K562 (cell line): ENCODE measurements around the gene DGKE. TPM values are rescaled to one million over a fixed set of nuclear protein-coding genes. Genes with fewer than 3 reads are reported as not detected.

Source experiments
- ATAC-seq: fragments of 200-7000 bp; cut with Tn5 transposase; 3 replicates; pipeline ENCODE4 v1.9.1; 2020; ENCODE audit warnings: moderate library complexity
- BruUV-seq: library from RNA; stranded (reverse); fragments of 400-500 nt; replicated peaks from 2 replicates; lab custom pipeline; 2021; lab: Mats Ljungman, UMichigan
- CTCF ChIA-PET: fragments of 300-600 bp; formaldehyde crosslinking; extraction: SDS; loops from one replicate; lab custom pipeline; 2021; ENCODE audit warnings: low intra/inter-chr PET ratio; lab: Yijun Ruan, JAX
- POLR2A ChIA-PET: fragments of 300-600, 350-650 bp; sonication (Branson Sonifier 250); formaldehyde crosslinking; extraction: SDS; loops from one replicate; lab custom pipeline; 2021; ENCODE audit warnings: antibody characterized with exemption, inconsistent platforms; lab: Yijun Ruan, JAX
- DNase-seq, 4 experiments: peaks; one replicate each; pipeline versions ENCODE4 v3.0.0 to v3.0.0-alpha.2; 2011 to 2018; ENCODE audit warnings: low spot score in 3 of 4, mixed read lengths in 3 of 4; ENCODE audit errors: extremely low read depth in 1 of 4
- FAIRE-seq: peaks from 2 replicates; lab custom pipeline; 2011; peaks lifted over from hg19 to GRCh38; lab: Jason Lieb, UNC
- H2AFZ ChIP-seq: 2 replicates; pipeline ENCODE4 v1.6.0; 2011; ENCODE audit warnings: low read depth, low read length, control low read depth, inconsistent platforms
- H3K27ac ChIP-seq: fragments of 200-600 bp; 3 replicates; pipeline ENCODE4 v1.8.0; 2011; ENCODE audit warnings: low read depth, mild to moderate bottlenecking, control low read depth, inconsistent platforms, low read length, moderate library complexity, mixed read lengths; ENCODE audit errors: extremely low read depth
- H3K27me3 ChIP-seq, 2 experiments: fragments of 300-600 bp in 1 of 2; 2 replicates in 1 of 2; 3 replicates in 1 of 2; pipeline versions ENCODE4 v1.6.0 to v1.8.0; 2011; ENCODE audit warnings: inconsistent platforms in 2 of 2, low read length in 2 of 2, mild to moderate bottlenecking in 1 of 2, mixed read lengths in 1 of 2, moderate library complexity in 1 of 2; ENCODE audit not compliant: control insufficient read depth in 2 of 2, insufficient read depth in 2 of 2
- H3K36me3 ChIP-seq: fragments of 300-600 bp; 3 replicates; pipeline ENCODE4 v1.8.0; 2011; ENCODE audit warnings: mild to moderate bottlenecking, low read length, inconsistent platforms; ENCODE audit not compliant: control insufficient read depth, insufficient read depth
- H3K4me1 ChIP-seq, 2 experiments: fragments of 200-600 bp in 1 of 2; replicated peaks in 1 of 2; 2 replicates in 1 of 2; 3 replicates in 1 of 2; pipeline versions ENCODE4 v1.5.1 to v1.8.0; 2011; ENCODE audit warnings: inconsistent platforms in 2 of 2, low read length in 2 of 2, mild to moderate bottlenecking in 1 of 2, mixed read lengths in 1 of 2, moderate library complexity in 1 of 2; ENCODE audit not compliant: control insufficient read depth in 2 of 2, insufficient read depth in 2 of 2
- H3K4me2 ChIP-seq: 2 replicates; pipeline ENCODE4 v1.6.1; 2011; ENCODE audit warnings: low read length, control low read depth, inconsistent platforms, mixed read lengths; ENCODE audit not compliant: insufficient read depth
- H3K4me3 ChIP-seq: fragments of 200-600 bp; sonication (generic), shearing (Covaris generic); 2 replicates; pipeline ENCODE4 v1.5.1; 2016; ENCODE audit warnings: control low read depth, inconsistent platforms
- H3K79me2 ChIP-seq: fragments of 200-600 bp; 3 replicates; pipeline ENCODE4 v1.8.0; 2011; ENCODE audit warnings: low read length, inconsistent platforms; ENCODE audit not compliant: control insufficient read depth, insufficient read depth
- H3K9ac ChIP-seq, 2 experiments: 2 replicates each; pipeline versions ENCODE4 v1.6.0 to v1.6.1; 2011; ENCODE audit warnings: low read depth in 2 of 2, low read length in 2 of 2, control low read depth in 1 of 2, inconsistent platforms in 1 of 2, mild to moderate bottlenecking in 1 of 2, mixed read lengths in 1 of 2; ENCODE audit not compliant: insufficient read depth in 1 of 2
- H3K9me1 ChIP-seq: one replicate; pipeline ENCODE4 v1.6.0; 2011; ENCODE audit warnings: inconsistent platforms, mild to moderate bottlenecking, low read length, moderate library complexity; ENCODE audit not compliant: control insufficient read depth, insufficient read depth
- H3K9me3 ChIP-seq: replicated peaks from 2 replicates; pipeline ENCODE4 v1.5.1; 2011; ENCODE audit warnings: low read depth, low read length, inconsistent platforms; ENCODE audit not compliant: control insufficient read depth, insufficient read depth
- H4K20me1 ChIP-seq: replicated peaks from 2 replicates; pipeline ENCODE4 v1.6.1; 2011; ENCODE audit warnings: low read length, inconsistent platforms, mixed read lengths; ENCODE audit not compliant: control insufficient read depth, insufficient read depth
- COPS2 ChIP-seq: fragments of 450-650 bp; conservative IDR thresholded peaks from 2 replicates; pipeline ENCODE4 v1.6.1; 2016; ENCODE audit warnings: mild to moderate bottlenecking, moderate library complexity
- PHF21A ChIP-seq: fragments of 450-650 bp; IDR thresholded peaks from 2 replicates; pipeline ENCODE4 v1.6.1; 2017; ENCODE audit warnings: low read depth, borderline replicate concordance
- ZNF134 ChIP-seq: fragments of 250-450 bp; sonication (Bioruptor Pico); conservative IDR thresholded peaks from 2 replicates; pipeline ENCODE4 v1.4.0; 2020
- WGBS: fragments of 100-300 bp; shearing (Covaris generic); methylation state at CpG from one replicate; pipeline ENCODE4 v1.1.6; 2016; ENCODE audit warnings: low coverage, mixed read lengths; ENCODE audit not compliant: insufficient coverage; ENCODE audit errors: missing lambda C conversion rate; 5-methylcytosine and 5-hydroxymethylcytosine counted together
- in situ Hi-C: fragments of 300-500 bp; cut with MboI; formaldehyde crosslinking; loops from 4 replicates; pipeline ENCODE4 v1.15.0; 2018; ENCODE audit warnings: inconsistent platforms, mixed read lengths
- intact Hi-C: fragments of 100-400 bp; cut with micrococcal nuclease; formaldehyde crosslinking; loops from 2 replicates; pipeline ENCODE4 v1.14.2; 2022
- polyA plus RNA-seq, 8 experiments: library from polyadenylated mRNA; depleted of rRNA in 4 of 8; stranded (reverse) in 5 of 8; unstranded in 3 of 8; fragments of >200 nt; fragmentation: Nextera tagmentation in 2 of 8; fragmentation: Illumina TruSeq in 1 of 8; extraction: Ambion mirVana in 2 of 8; extraction: Trizol in 1 of 8; gene quantifications; 2 replicates each; pipeline versions ENCODE4 v1.2.1 to v1.2.3, GENCODE V29; 2011 to 2014; ENCODE audit warnings: inconsistent platforms in 1 of 8, missing spikeins in 1 of 8
- total RNA-seq, 7 experiments: library from RNA; depleted of rRNA in 6 of 7; stranded (reverse); fragments of >200 nt in 6 of 7; fragmentation: Illumina TruSeq in 2 of 7; extraction: Trizol in 2 of 7; gene quantifications; 2 replicates each; pipeline versions ENCODE4 v1.2.1 to v1.2.3, GENCODE V29; 2011 to 2021; ENCODE audit warnings: low replicate concordance in 1 of 7
- TF ChIP-seq, protein P1 (sequence below), 2 experiments: fragments of 200-800 bp in 1 of 2; sonication (Bioruptor generic) in 1 of 2; sonication (generic) in 1 of 2; formaldehyde crosslinking in 1 of 2; IDR thresholded peaks in 1 of 2; conservative IDR thresholded peaks in 1 of 2; 2 replicates each; pipeline versions ENCODE4 v1.5.0 to v1.6.1; 2016 to 2020; ENCODE audit warnings: missing compliant biosample characterization in 1 of 2, missing genetic modification characterization in 1 of 2, missing genetic modification reagents in 1 of 2

Gene DGKE
- total and polyA plus RNA-seq, 9 of the 15 experiments (the other 6 are each of a cell fraction or from before 2014, with no cell fraction given): 1.3 to 9.9 (median 5.9) TPM

DNA sequence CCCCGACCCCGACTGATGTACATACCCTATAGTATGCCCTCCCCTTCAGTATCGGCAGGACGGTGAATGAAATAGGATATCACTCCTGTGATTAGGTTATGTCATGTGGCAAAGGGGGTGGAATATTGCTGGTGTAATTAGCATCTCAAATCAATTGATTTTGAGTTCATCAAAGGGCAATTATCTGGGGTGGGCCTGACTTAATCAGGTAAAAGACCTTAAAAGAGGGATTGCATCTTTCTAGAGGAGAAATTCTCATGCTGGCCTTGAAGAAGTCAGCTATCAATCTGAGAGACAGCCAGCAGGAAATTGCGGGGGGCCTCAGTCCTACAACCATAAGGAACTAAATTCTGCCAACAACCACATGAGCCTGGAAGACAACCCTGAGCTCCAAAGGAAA, 69.6 kb downstream of the DGKE start:
- BruUV-seq: no TSS peak
- H3K4me2 ChIP-seq: no peak overlapping the region
- no peak overlapping the region for H2AFZ ChIP-seq
- no peak for FAIRE-seq
- no peak overlapping the region for H3K27ac ChIP-seq
- ChIA-PET CTCF (no interaction called here), POLR2A (interaction anchor here (1.2 to 1.6 kb wide), 2 partner anchors 10 kb away, joined by 3 to 8 read pairs (median 7); partner anchors contain the start of gene TRIM25)
- H3K9ac ChIP-seq: no peak overlapping the region
- TF ChIP-seq, protein P1, sequence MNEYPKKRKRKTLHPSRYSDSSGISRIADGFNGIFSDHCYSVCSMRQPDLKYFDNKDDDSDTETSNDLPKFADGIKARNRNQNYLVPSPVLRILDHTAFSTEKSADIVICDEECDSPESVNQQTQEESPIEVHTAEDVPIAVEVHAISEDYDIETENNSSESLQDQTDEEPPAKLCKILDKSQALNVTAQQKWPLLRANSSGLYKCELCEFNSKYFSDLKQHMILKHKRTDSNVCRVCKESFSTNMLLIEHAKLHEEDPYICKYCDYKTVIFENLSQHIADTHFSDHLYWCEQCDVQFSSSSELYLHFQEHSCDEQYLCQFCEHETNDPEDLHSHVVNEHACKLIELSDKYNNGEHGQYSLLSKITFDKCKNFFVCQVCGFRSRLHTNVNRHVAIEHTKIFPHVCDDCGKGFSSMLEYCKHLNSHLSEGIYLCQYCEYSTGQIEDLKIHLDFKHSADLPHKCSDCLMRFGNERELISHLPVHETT (CRISPR knock-in tag; conservative IDR thresholded peaks at IDR 0.05 in 1 of 2, IDR thresholded peaks at IDR 0.05 in 1 of 2): no peak
- TF ChIP-seq ZNF134 (CRISPR knock-in tag) (peak; percentile 84), COPS2 (no peak), PHF21A (no peak)
- H3K9me3 ChIP-seq: no peaks in the 10 kb centered on the region
- ATAC-seq: no peak
- H3K9me1 ChIP-seq: no peaks in the 10 kb centered on the region
- no peak for DNase-seq
- H3K4me1 ChIP-seq: peaks cover 7 to 9% of the 10 kb centered on the region in 2 experiments; a peak in 4 of 5 replicates
- intact Hi-C loops (no loop called here), in situ Hi-C loops (no loop called here)
- peaks cover 92% of the 10 kb centered on the region for H3K36me3 ChIP-seq
- WGBS: 88% methylated on average over 5 of the region's 5 CpGs
- H3K4me3 ChIP-seq: no peak overlapping the region
- H3K79me2 ChIP-seq: no peaks in the 10 kb centered on the region
- no peaks in the 10 kb centered on the region for H3K27me3 ChIP-seq
- H4K20me1 ChIP-seq: peaks cover 4% of the 10 kb centered on the region; the same call in 1 of the 2 replicates
